Endothelial cell of umbilical vein (primary cell): ENCODE data around the gene PLXNA4. TPM values are rescaled to one million over a fixed set of nuclear protein-coding genes. Genes with fewer than 3 reads are reported as not detected.

Experiments
- BruUV-seq: library from RNA; stranded (reverse); fragments of 400-500 nt; replicated peaks from 2 replicates; lab custom pipeline; 2021; lab: Mats Ljungman, UMichigan
- CTCF ChIA-PET: fragments of 300-600, 350-600 bp; sonication (Branson Sonifier 250); formaldehyde crosslinking; loops from one replicate; lab custom pipeline; 2021; ENCODE audit warnings: antibody characterized with exemption, inconsistent platforms; lab: Charles Lee
- POLR2A ChIA-PET: fragments of 300-600, 350-600 bp; sonication (Branson Sonifier 250); formaldehyde crosslinking; loops from one replicate; lab custom pipeline; 2021; ENCODE audit warnings: antibody characterized with exemption, inconsistent platforms; lab: Charles Lee
- DNase-seq: peaks from one replicate; pipeline ENCODE4 v3.0.0-alpha.2; 2011; ENCODE audit warnings: low read depth, low spot score
- FAIRE-seq: peaks from 2 replicates; lab custom pipeline; 2011; peaks lifted over from hg19 to GRCh38; lab: Jason Lieb, UNC
- H2AFZ ChIP-seq: 2 replicates; pipeline ENCODE4 v1.6.0; 2012; ENCODE audit warnings: low read depth, low read length, control low read depth, inconsistent platforms
- H3K27ac ChIP-seq: 2 replicates; pipeline ENCODE4 v1.5.1; 2011; ENCODE audit warnings: low read depth, mild to moderate bottlenecking, control low read depth, low read length, moderate library complexity; ENCODE audit not compliant: insufficient read depth
- H3K27me3 ChIP-seq, 2 experiments: 2 replicates each; pipeline versions ENCODE4 v1.6.0 to v1.6.1; 2011; ENCODE audit warnings: low read length in 2 of 2, mixed read lengths in 1 of 2; ENCODE audit not compliant: control insufficient read depth in 2 of 2, insufficient read depth in 2 of 2
- H3K36me3 ChIP-seq, 2 experiments: 2 replicates in 1 of 2; 3 replicates in 1 of 2; pipeline ENCODE4 v1.5.1; 2011; ENCODE audit warnings: low read length in 2 of 2, mild to moderate bottlenecking in 1 of 2, moderate library complexity in 1 of 2; ENCODE audit not compliant: control insufficient read depth in 2 of 2, insufficient read depth in 2 of 2; ENCODE audit errors: extremely low read depth in 1 of 2
- H3K4me1 ChIP-seq: 3 replicates; pipeline ENCODE4 v1.5.1; 2011; ENCODE audit warnings: mild to moderate bottlenecking, low read length; ENCODE audit not compliant: control insufficient read depth, insufficient read depth; ENCODE audit errors: extremely low read depth
- H3K4me2 ChIP-seq: 2 replicates; pipeline ENCODE4 v1.6.1; 2011; ENCODE audit warnings: low read length, control low read depth, mixed read lengths; ENCODE audit not compliant: insufficient read depth
- H3K4me3 ChIP-seq, 3 experiments: fragments of 200-600 bp in 1 of 3; sonication (generic), shearing (Covaris generic) in 1 of 3; replicated peaks in 1 of 3; 2 replicates each; pipeline ENCODE4 v1.5.1; 2011 to 2016; ENCODE audit warnings: control low read depth in 3 of 3, low read length in 3 of 3, mild to moderate bottlenecking in 2 of 3, inconsistent platforms in 1 of 3, low read depth in 1 of 3, moderate library complexity in 1 of 3; ENCODE audit not compliant: insufficient read depth in 1 of 3
- H3K79me2 ChIP-seq: 2 replicates; pipeline ENCODE4 v1.6.0; 2012; ENCODE audit warnings: low read length, inconsistent platforms; ENCODE audit not compliant: control insufficient read depth, insufficient read depth
- H3K9ac ChIP-seq: replicated peaks from 2 replicates; pipeline ENCODE3; 2011; ENCODE audit warnings: low read length, control low read depth; ENCODE audit not compliant: insufficient read depth; ENCODE audit errors: extremely low read depth
- H3K9me1 ChIP-seq: replicated peaks from 3 replicates; pipeline ENCODE4 v1.6.0; 2011; ENCODE audit warnings: mild to moderate bottlenecking, low read length; ENCODE audit not compliant: control insufficient read depth, insufficient read depth; ENCODE audit errors: extremely low read depth
- H3K9me3 ChIP-seq: replicated peaks from 2 replicates; pipeline ENCODE4 v1.5.1; 2012; ENCODE audit warnings: low read length, inconsistent platforms; ENCODE audit not compliant: control insufficient read depth, insufficient read depth
- H4K20me1 ChIP-seq: replicated peaks from 2 replicates; pipeline ENCODE3; 2011; ENCODE audit warnings: mild to moderate bottlenecking, low read length; ENCODE audit not compliant: control insufficient read depth, insufficient read depth; ENCODE audit errors: extremely low read depth
- EZH2 ChIP-seq: IDR thresholded peaks from 2 replicates; pipeline ENCODE4 v1.6.1; 2012; ENCODE audit warnings: borderline replicate concordance, low read depth, mild to moderate bottlenecking, moderate library complexity, low read length, inconsistent platforms; ENCODE audit not compliant: severe bottlenecking
- FOS ChIP-seq: IDR thresholded peaks from 2 replicates; pipeline ENCODE4 v1.6.1; 2011; ENCODE audit warnings: mild to moderate bottlenecking, low read length, moderate library complexity, borderline replicate concordance; ENCODE audit not compliant: insufficient read depth
- GATA2 ChIP-seq: IDR thresholded peaks from 2 replicates; pipeline ENCODE4 v1.7.0; 2011; ENCODE audit warnings: low read depth, mild to moderate bottlenecking, moderate library complexity, mixed read lengths, low read length; ENCODE audit not compliant: insufficient read length, insufficient read depth
- JUN ChIP-seq: IDR thresholded peaks from 2 replicates; pipeline ENCODE4 v1.6.1; 2011; ENCODE audit warnings: borderline replicate concordance, low read depth; ENCODE audit not compliant: insufficient read length, insufficient read depth
- MAX ChIP-seq: IDR thresholded peaks from 2 replicates; pipeline ENCODE4 v1.6.1; 2011; ENCODE audit not compliant: insufficient read depth, insufficient read length
- MYC ChIP-seq: IDR thresholded peaks from one replicate; pipeline ENCODE4 v1.6.1; 2011; ENCODE audit warnings: mild to moderate bottlenecking, low read depth, low read length
- POLR2A ChIP-seq: IDR thresholded peaks from 2 replicates; pipeline ENCODE4 v1.6.1; 2012; ENCODE audit warnings: low read depth, mild to moderate bottlenecking, control low read depth, low read length
- POLR2AphosphoS5 ChIP-seq: IDR thresholded peaks from 2 replicates; pipeline ENCODE4 v1.6.1; 2012; ENCODE audit warnings: low read depth, mild to moderate bottlenecking, control low read depth, low read length, moderate library complexity; ENCODE audit not compliant: insufficient read depth
- dilution Hi-C: fragments of 300-500 bp; cut with MboI; formaldehyde crosslinking; loops from one replicate; pipeline ENCODE4 v1.15.0; 2019; ENCODE audit warnings: low sequenced_read_pairs; ENCODE audit not compliant: extremely low pct_ligation_motif_present
- intact Hi-C: fragments of 100-400 bp; cut with micrococcal nuclease; formaldehyde crosslinking; loops from one replicate; pipeline ENCODE4 v1.10.0; 2022
- polyA plus RNA-seq, 4 experiments: library from polyadenylated mRNA; depleted of rRNA in 3 of 4; stranded (reverse) in 3 of 4; unstranded in 1 of 4; fragments of >200 nt; gene quantifications; 2 replicates each; pipeline versions ENCODE4 v1.2.1 to v1.2.3, GENCODE V29; 2011 to 2012; ENCODE audit warnings: missing spikeins in 1 of 4
- total RNA-seq: library from RNA; stranded (reverse); gene quantifications from 2 replicates; pipeline ENCODE4 v1.2.3, GENCODE V29; 2021
- TF ChIP-seq, protein P1 (sequence below), 2 donors: IDR thresholded peaks; 1 replicate in 1 of 2; 2 replicates in 1 of 2; pipeline ENCODE4 v1.5.1; 2011; ENCODE audit warnings: low read length in 2 of 2, mild to moderate bottlenecking in 2 of 2, moderate library complexity in 2 of 2, control low read depth in 1 of 2, inconsistent platforms in 1 of 2, low read depth in 1 of 2; ENCODE audit not compliant: insufficient read depth in 1 of 2; ENCODE audit errors: extremely low read depth in 1 of 2

Gene PLXNA4
- total and polyA plus RNA-seq, 2 donors (not counting 3 experiments of a cell fraction or from before 2014, with no cell fraction given) = 12.1 to 20.4 TPM

GRCh38 chr7:132395361-132395760 lies 180.9 kb downstream of the PLXNA4 start:
- BruUV-seq = no TSS peak

More at GRCh38 chr7:132395361-132395760, 180.9 kb downstream of the PLXNA4 start:
- ChIA-PET POLR2A (no interaction called here), CTCF (interaction anchor here (2.6 to 3.9 kb wide), 3 partner anchors 9 to 185 kb away, joined by 12 to 30 read pairs (median 19); no protein-coding TSS in a partner anchor)
- H2AFZ ChIP-seq = no peak overlapping the region
- dilution Hi-C loops (no loop called here), intact Hi-C loops (no loop called here)
- no peaks in the 10 kb centered on the region for H3K9me3 ChIP-seq
- H3K27me3 ChIP-seq = no peaks in the 10 kb centered on the region
- DNase-seq (no peak), FAIRE-seq (no peak)
- peaks cover 0 to 2% of the 10 kb centered on the region in 2 experiments for H3K36me3 ChIP-seq
- no peaks in the 10 kb centered on the region for H3K9me1 ChIP-seq
- no peak overlapping the region for H3K4me3 ChIP-seq
- H3K27ac ChIP-seq = no peak overlapping the region
- no peak overlapping the region for H3K4me2 ChIP-seq
- peaks cover 5% of the 10 kb centered on the region for H3K4me1 ChIP-seq
- TF ChIP-seq EZH2 (no peak), JUN (no peak), FOS (no peak), POLR2AphosphoS5 (no peak), POLR2A (no peak), GATA2 (no peak), MAX (no peak), MYC (no peak)
- TF ChIP-seq, protein P1, sequence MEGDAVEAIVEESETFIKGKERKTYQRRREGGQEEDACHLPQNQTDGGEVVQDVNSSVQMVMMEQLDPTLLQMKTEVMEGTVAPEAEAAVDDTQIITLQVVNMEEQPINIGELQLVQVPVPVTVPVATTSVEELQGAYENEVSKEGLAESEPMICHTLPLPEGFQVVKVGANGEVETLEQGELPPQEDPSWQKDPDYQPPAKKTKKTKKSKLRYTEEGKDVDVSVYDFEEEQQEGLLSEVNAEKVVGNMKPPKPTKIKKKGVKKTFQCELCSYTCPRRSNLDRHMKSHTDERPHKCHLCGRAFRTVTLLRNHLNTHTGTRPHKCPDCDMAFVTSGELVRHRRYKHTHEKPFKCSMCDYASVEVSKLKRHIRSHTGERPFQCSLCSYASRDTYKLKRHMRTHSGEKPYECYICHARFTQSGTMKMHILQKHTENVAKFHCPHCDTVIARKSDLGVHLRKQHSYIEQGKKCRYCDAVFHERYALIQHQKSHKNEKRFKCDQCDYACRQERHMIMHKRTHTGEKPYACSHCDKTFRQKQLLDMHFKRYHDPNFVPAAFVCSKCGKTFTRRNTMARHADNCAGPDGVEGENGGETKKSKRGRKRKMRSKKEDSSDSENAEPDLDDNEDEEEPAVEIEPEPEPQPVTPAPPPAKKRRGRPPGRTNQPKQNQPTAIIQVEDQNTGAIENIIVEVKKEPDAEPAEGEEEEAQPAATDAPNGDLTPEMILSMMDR (IDR thresholded peaks at IDR 0.05; ENCODE audit: extremely low read depth in 1 of 2, insufficient read depth in 1 of 2, low read depth in 1 of 2, low read length in 2 of 2) = no peak
- no peak overlapping the region for H3K9ac ChIP-seq
- no peaks in the 10 kb centered on the region for H4K20me1 ChIP-seq
- no peaks in the 10 kb centered on the region for H3K79me2 ChIP-seq
